GM23248 (cell line): ENCODE data around the gene SMAP2. TPM values are rescaled to one million over a fixed set of nuclear protein-coding genes. Genes with fewer than 3 reads are reported as not detected.
"Not testable (repeated sequence)": the region's sequence is repeated elsewhere in the genome, so short reads cannot be mapped to it uniquely, and the experiment has no call there.

Experiments
- DNase-seq: peaks from one replicate; pipeline ENCODE4 v3.0.0-alpha.2; 2015
- H2AFZ ChIP-seq: fragments of 200-600 bp; sonication (generic); 2 replicates; pipeline ENCODE4 v1.6.1; 2016; ENCODE audit warnings: antibody characterized with exemption
- H3F3A ChIP-seq: fragments of 200-600 bp; sonication (generic); 2 replicates; pipeline ENCODE4 v1.6.1; 2016; ENCODE audit warnings: mild to moderate bottlenecking, antibody characterized with exemption, mixed run types; ENCODE audit not compliant: insufficient read depth
- H3K27ac ChIP-seq: fragments of 200-600 bp; sonication (generic); 2 replicates; pipeline ENCODE4 v1.5.1; 2016; ENCODE audit warnings: mild to moderate bottlenecking
- H3K27me3 ChIP-seq: fragments of 200-600 bp; sonication (generic); replicated peaks from 2 replicates; pipeline ENCODE4 v1.6.1; 2016; ENCODE audit warnings: mild to moderate bottlenecking; ENCODE audit not compliant: insufficient read depth
- H3K36me3 ChIP-seq: fragments of 200-600 bp; sonication (generic); 2 replicates; pipeline ENCODE4 v1.6.1; 2016; ENCODE audit warnings: low read depth, mild to moderate bottlenecking
- H3K4me1 ChIP-seq: fragments of 200-600 bp; sonication (generic); 2 replicates; pipeline ENCODE4 v1.6.1; 2016; ENCODE audit warnings: mild to moderate bottlenecking; ENCODE audit not compliant: insufficient read depth
- H3K4me2 ChIP-seq: fragments of 200-600 bp; sonication (generic); one replicate; pipeline ENCODE4 v1.6.1; 2016; ENCODE audit warnings: mild to moderate bottlenecking; ENCODE audit not compliant: unreplicated experiment
- H3K4me3 ChIP-seq: fragments of 200-600 bp; sonication (generic); 2 replicates; pipeline ENCODE4 v1.5.1; 2016; ENCODE audit warnings: mild to moderate bottlenecking
- H3K79me2 ChIP-seq: fragments of 200-600 bp; sonication (generic); 2 replicates; pipeline ENCODE4 v1.6.1; 2016; ENCODE audit warnings: mild to moderate bottlenecking; ENCODE audit not compliant: insufficient read depth
- H3K9ac ChIP-seq: fragments of 200-600 bp; sonication (generic); 2 replicates; pipeline ENCODE4 v1.6.1; 2016; ENCODE audit warnings: mild to moderate bottlenecking
- H3K9me2 ChIP-seq: fragments of 200-600 bp; sonication (generic); 2 replicates; pipeline ENCODE4 v1.6.1; 2016; ENCODE audit warnings: mixed run types, mild to moderate bottlenecking, moderate library complexity; ENCODE audit not compliant: insufficient read depth
- H3K9me3 ChIP-seq: fragments of 200-600 bp; sonication (generic); one replicate; pipeline ENCODE4 v1.6.1; 2017; ENCODE audit warnings: low read depth
- H4K20me1 ChIP-seq: fragments of 200-600 bp; sonication (generic); 2 replicates; pipeline ENCODE4 v1.6.0; 2016; ENCODE audit not compliant: insufficient read depth
- EZH2 ChIP-seq: fragments of 200-600 bp; sonication (generic); IDR thresholded peaks from 2 replicates; pipeline ENCODE4 v1.6.1; 2018; ENCODE audit warnings: antibody characterized with exemption, mild to moderate bottlenecking; ENCODE audit not compliant: insufficient read depth, poor library complexity, severe bottlenecking
- EZH2phosphoT487 ChIP-seq: fragments of 200-600 bp; sonication (generic); IDR thresholded peaks from 2 replicates; pipeline ENCODE4 v1.6.1; 2018; ENCODE audit warnings: antibody characterized with exemption, moderate library complexity, mild to moderate bottlenecking, low read depth; ENCODE audit not compliant: insufficient read depth
- WGBS, 2 experiments: methylation state at CpG; one replicate each; pipeline ENCODE4 v1.1.6; 2015 to 2017; ENCODE audit warnings: low lambda C conversion rate in 2 of 2, low coverage in 1 of 2; ENCODE audit errors: missing lambda C conversion rate in 2 of 2; 5-methylcytosine and 5-hydroxymethylcytosine counted together
- in situ Hi-C: fragments of 300-500 bp; cut with MboI; formaldehyde crosslinking; loops from 2 replicates; pipeline ENCODE4 v1.15.0; 2020
- polyA plus RNA-seq: library from polyadenylated mRNA; unstranded; fragments of >200 nt; fragmentation: Nextera tagmentation; extraction: Ambion mirVana; gene quantifications from 2 replicates; pipeline ENCODE4 v1.2.1, GENCODE V29; 2016
- total RNA-seq: library from RNA; depleted of rRNA; stranded (reverse); fragments of >200 nt; shearing (Covaris generic); gene quantifications from 2 replicates; pipeline ENCODE4 v1.2.3, GENCODE V29; 2014

Gene SMAP2
- total and polyA plus RNA-seq, 2 experiments from 2014 or later, result 12.2 to 14.3 TPM

DNA sequence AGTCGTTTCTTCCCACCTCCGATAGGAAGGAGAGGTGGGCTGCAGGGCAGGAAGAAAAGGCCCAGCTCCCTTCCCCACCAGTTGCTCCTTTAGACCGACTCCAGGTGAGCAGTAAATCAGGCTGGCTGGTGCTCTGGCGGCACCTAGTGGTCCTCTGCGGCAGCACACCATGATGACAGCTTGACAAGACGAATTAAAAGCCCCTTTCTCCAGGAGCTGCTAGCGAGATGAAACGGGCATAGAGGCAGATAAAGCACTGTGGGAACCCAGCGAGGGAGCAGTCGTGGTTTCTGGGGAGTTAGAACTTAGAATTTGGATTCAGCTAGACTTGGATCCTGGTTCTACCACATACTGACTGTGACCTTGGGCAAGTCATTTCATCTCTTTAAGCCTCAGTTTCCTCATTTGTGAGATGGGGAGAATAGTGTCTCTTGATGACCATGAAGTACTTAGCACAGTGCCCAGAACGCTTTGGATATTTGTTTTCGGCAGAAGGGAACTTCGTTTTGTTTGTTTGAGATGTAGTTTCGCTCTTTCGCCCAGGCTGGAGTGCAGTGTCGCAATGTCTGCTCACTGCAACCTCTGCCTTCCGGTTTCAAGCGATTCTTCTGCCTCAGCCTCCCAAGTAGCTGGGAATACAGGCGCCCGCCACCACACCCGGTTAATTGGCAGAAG lies 34.6 kb upstream of the SMAP2 start:
- peak; percentile 73 for DNase-seq
- Histone ChIP-seq H3K9me2 (no peaks in the 10 kb centered on the region), H3K27me3 (no peaks in the 10 kb centered on the region), H3K4me3 (no peak overlapping the region), H3K79me2 (no peaks in the 10 kb centered on the region), H3K4me2 (peak overlapping the region; percentile 74), H4K20me1 (no peaks in the 10 kb centered on the region), H3K9ac (no peak overlapping the region), H3K27ac (no peak overlapping the region), H3F3A (no peaks in the 10 kb centered on the region), H3K4me1 (no peaks in the 10 kb centered on the region), H3K36me3 (no peaks in the 10 kb centered on the region), H2AFZ (peak overlapping the region; percentile 59; the same call in 1 of the 2 replicates), H3K9me3 (no peaks in the 10 kb centered on the region)
- in situ Hi-C loops, result loop anchor here (10.0 kb wide), 2 partner anchors 194 to 254 kb away; no protein-coding TSS in a partner anchor
- 27 to 29% methylated on average over 21 of the region's 21 CpGs for WGBS, 2 experiments
- no peak for TF ChIP-seq EZH2
- no peak for TF ChIP-seq EZH2phosphoT487

DNA sequence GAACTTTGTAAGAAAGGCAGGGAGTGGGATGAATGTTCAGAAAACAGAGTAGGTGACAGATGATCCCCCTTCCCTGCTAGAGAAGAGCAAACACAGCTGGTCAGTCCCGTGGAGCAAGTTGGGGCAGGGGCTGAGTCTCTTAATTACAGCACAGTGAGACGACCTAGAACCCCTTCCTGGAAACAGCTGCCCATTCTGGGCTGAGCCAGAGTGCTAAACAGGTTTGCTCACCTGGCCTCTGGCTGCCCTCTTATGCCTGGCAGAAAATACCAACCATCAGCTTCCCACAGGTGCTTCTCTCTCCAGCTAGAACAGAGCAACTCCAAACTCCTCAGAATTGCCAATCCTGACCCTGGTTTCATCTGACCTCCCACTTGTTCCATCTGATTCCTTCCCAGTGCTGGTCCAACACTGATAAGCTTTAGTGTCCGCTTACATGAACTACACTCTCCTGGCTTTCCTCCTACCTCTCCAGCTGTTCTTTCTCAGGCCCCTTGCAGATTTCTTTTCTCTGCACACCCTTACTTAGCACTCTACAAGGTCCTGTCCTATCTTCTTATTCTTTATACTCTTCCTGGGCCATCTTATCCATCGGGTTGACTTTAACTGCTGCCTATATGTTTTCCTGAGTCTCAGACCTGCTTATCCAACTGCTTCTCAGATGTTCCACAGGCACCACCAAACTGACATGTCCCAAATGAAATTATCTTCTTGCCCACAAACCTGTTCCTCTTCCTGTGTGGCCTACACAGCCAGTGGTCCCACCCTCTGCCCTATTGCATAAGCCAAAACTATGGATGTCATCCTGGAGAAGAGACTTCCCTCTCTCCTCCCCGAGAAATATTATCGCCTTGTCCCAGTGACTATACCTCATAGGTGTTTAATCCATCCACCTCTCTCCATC lies 33.9 kb upstream of the SMAP2 start:
- no peak overlapping the region for H2AFZ ChIP-seq
- no peaks in the 10 kb centered on the region for H4K20me1 ChIP-seq
- H3K27me3 ChIP-seq, result no peaks in the 10 kb centered on the region
- H3K9me3 ChIP-seq, result no peaks in the 10 kb centered on the region
- TF ChIP-seq EZH2 (no peak), EZH2phosphoT487 (no peak)
- no peaks in the 10 kb centered on the region for H3K9me2 ChIP-seq
- no peak overlapping the region for H3K27ac ChIP-seq
- WGBS, 2 experiments, result 61 to 63% methylated on average over 6 of the region's 6 CpGs
- H3K9ac ChIP-seq, result no peak overlapping the region
- H3K4me2 ChIP-seq, result no peak overlapping the region
- no peaks in the 10 kb centered on the region for H3K36me3 ChIP-seq
- peaks cover under 1% of the 10 kb centered on the region; the same call in 1 of the 2 replicates for H3K4me1 ChIP-seq
- no peaks in the 10 kb centered on the region for H3K79me2 ChIP-seq
- in situ Hi-C loops, result loop anchor here (10.0 kb wide), 2 partner anchors 195 to 255 kb away; no protein-coding TSS in a partner anchor
- no peak for DNase-seq
- no peak overlapping the region for H3K4me3 ChIP-seq
- no peaks in the 10 kb centered on the region for H3F3A ChIP-seq

DNA sequence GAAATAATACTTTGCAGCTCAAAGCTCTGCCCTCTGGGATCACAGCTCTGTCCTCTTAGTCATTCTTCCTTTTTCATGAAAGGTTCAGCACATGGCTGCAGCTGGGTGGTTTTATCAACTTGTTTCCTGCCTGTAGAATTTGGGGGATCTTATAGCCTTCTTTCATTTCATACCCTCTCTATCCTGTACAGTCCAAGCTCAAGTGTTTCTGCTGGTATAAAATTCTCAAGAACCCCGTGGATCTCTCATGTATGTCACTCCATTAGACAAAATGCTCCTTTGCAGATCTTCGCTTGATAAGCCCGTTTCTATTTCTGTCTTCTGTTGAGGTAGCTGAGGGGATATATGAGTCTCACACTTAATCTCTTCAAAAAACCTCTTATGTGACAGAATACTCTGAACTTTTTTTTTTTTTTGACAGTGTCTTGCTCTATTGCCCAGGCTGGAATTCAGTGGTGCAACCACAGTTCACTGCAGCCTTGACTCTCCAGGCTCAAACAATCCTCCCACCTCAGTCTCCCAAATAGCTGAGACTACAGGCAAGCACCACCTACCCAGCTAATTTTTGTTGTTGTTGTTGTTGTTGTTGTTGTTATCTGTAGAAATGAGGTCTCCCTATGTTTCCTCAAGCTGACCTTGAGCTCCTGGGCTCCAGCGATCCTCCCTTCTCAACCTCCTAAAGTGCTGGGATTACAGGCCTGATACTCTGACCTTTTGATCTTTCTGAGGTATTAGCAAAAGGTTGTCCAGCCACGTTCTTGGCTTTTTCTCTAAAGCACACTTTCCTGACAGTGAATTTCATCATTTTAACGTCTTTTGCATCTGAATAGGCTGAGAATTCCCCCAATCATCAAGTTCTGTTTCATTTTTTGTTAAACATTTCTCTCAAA lies 31.8 kb upstream of the SMAP2 start:
- no peak for TF ChIP-seq EZH2
- no peak for TF ChIP-seq EZH2phosphoT487
- Histone ChIP-seq H3K4me1 (peaks cover 4% of the 10 kb centered on the region; the same call in 1 of the 2 replicates), H4K20me1 (no peaks in the 10 kb centered on the region), H3K36me3 (no peaks in the 10 kb centered on the region), H3K4me3 (no peak overlapping the region), H3K4me2 (no peak overlapping the region), H3K9ac (no peak overlapping the region), H3K27ac (no peak overlapping the region), H3K27me3 (no peaks in the 10 kb centered on the region), H3K79me2 (no peaks in the 10 kb centered on the region), H3K9me3 (no peaks in the 10 kb centered on the region), H2AFZ (no peak overlapping the region), H3K9me2 (no peaks in the 10 kb centered on the region), H3F3A (no peaks in the 10 kb centered on the region)
- no peak for DNase-seq
- in situ Hi-C loops, result no loop called here
- 58 to 59% methylated on average over 6 of the region's 6 CpGs for WGBS, 2 experiments

DNA sequence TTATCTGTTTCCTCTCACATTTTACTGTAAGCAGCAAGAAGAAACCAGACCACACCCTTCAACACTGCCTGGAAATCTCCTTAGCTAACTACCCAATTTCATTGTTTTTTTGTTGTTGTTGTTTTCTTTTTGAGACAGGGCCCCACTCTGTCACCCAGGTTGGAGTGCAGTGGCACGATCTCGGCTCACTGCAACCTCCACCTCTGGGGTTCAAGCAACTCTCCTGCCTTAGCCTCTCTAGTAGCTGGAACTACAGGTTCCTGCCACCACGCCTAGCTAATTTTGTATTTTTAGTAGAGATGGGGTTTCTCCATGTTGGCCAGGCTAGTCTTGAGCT lies 31.2 kb upstream of the SMAP2 start:
- H3K27ac ChIP-seq, H3K27me3 ChIP-seq, DNase-seq, H3K4me2 ChIP-seq, H3K79me2 ChIP-seq, H3F3A ChIP-seq, H3K9me3 ChIP-seq, H3K4me3 ChIP-seq, H3K9me2 ChIP-seq, H4K20me1 ChIP-seq, H3K4me1 ChIP-seq, H3K9ac ChIP-seq, H3K36me3 ChIP-seq, in situ Hi-C loops, H2AFZ ChIP-seq: not testable (repeated sequence)
- WGBS, 2 experiments, result 78 to 84% methylated on average over 3 of the region's 3 CpGs
